Measurements from ENCODE around the gene SAMD13.

DNA sequence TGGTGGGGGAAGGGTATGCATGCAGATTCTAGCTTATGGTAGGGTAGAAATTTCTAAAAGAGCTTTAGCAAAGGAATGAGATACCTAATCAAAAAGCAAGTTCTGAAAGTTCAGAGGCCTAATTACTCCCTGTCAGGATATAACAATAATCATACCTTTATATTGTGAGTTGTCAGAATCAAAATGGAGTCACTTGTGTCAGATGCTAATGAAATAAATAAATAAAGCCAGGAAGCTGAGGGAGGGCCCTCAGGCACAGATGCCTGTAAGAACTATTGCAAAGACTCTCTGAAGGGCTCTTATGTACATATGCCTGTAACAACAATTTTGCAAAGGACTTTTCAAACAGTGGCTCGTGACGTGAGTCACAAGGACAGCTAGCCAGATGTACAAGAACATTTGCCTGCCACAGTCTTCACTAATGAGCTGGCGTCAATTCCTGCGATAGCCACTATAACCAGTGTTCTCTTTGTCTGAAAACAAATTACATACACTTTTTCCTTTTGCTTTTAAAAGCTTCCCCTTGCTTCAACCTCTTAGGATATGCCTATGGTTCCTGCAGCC, 69.4 kb downstream of the SAMD13 start:
- TF ChIP-seq, protein P1, sequence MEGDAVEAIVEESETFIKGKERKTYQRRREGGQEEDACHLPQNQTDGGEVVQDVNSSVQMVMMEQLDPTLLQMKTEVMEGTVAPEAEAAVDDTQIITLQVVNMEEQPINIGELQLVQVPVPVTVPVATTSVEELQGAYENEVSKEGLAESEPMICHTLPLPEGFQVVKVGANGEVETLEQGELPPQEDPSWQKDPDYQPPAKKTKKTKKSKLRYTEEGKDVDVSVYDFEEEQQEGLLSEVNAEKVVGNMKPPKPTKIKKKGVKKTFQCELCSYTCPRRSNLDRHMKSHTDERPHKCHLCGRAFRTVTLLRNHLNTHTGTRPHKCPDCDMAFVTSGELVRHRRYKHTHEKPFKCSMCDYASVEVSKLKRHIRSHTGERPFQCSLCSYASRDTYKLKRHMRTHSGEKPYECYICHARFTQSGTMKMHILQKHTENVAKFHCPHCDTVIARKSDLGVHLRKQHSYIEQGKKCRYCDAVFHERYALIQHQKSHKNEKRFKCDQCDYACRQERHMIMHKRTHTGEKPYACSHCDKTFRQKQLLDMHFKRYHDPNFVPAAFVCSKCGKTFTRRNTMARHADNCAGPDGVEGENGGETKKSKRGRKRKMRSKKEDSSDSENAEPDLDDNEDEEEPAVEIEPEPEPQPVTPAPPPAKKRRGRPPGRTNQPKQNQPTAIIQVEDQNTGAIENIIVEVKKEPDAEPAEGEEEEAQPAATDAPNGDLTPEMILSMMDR (IDR thresholded peaks at IDR 0.05) = no peak
- TF ChIP-seq POLR2A (IDR thresholded peaks at IDR 0.05; ENCODE audit: low read depth) (no peak), POLR2AphosphoS5 (IDR thresholded peaks at IDR 0.05) (no peak), EP300 (IDR thresholded peaks at IDR 0.05) (no peak)
